ENCODE results near the gene SLC4A5. TPM values are rescaled to one million over a fixed set of nuclear protein-coding genes. Genes with fewer than 3 reads are reported as not detected.
"Not testable (repeated sequence)": the region's sequence is repeated elsewhere in the genome, so short reads cannot be mapped to it uniquely, and the experiment has no call there.

The SLC4A5 gene
- total RNA-seq, 1 donor from 2014 or later: 0.93 TPM

DNA sequence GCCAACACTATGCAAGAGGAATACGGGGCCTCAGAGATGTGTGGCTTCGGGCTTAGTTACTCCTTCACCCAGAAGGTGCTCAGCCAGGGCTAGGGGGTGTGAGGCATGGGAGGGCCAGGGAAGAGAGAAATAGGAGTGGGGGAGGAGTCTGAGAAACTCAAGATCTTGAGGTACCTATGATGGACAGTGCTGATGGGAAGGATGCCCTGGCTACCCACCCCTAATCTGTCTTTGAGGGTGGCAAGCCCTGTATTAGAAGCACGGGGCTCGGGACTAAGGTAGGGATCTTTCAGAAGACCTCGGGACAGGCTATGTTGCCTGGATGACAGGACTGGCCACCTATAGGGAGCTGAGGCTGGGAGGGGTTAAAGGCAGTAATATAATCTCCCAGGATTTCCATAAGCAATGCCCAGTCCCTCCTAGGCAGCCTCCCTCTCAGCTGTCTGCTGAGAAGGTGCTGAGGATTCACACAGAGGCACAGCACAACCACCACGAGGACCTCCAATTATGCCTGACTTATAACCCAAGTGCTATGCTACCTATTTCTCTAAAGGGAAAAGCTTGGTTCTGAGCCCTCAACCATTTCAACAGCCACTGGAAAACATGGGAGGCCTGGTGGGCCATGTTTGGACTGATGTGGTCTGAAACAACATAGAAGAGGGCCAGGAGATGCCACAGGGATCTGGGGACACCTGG lies 121.5 kb downstream of the SLC4A5 start:
- intact Hi-C loops (cut with micrococcal nuclease): no loop called here
- no peak overlapping the region for H3K27ac Mint-ChIP-seq
- DNase-seq: no peak
- H3K9me3 Mint-ChIP-seq: no peaks in the 10 kb centered on the region
- H3K36me3 Mint-ChIP-seq (ENCODE audit: low read depth): peaks cover 44% of the 10 kb centered on the region
- H3K27me3 Mint-ChIP-seq: no peaks in the 10 kb centered on the region
- H3K4me3 Mint-ChIP-seq: no peak overlapping the region
- H3K4me1 Mint-ChIP-seq: peaks cover 5% of the 10 kb centered on the region

DNA sequence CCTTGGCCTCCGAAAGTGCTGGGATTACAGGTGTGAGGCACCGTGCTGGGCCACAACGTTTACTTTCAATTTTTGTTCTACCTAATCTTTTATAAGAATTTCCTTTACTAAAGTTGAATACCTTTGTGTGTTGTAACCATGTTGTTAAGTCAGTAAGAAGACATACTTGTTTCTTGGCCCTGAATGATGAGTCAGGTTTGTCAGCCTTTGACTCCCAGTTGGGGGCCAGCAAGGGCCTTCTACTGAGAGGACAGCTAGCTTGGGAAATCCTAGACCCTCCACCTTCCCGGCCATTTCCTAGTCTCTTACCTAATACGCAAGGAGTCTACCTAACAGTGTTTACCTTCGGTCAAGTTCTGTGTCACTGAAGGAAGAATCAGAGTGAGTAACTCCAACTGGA lies 122.1 kb downstream of the SLC4A5 start:
- H3K9me3 Mint-ChIP-seq: no peaks in the 10 kb centered on the region
- H3K36me3 Mint-ChIP-seq (ENCODE audit: low read depth): peaks cover 44% of the 10 kb centered on the region
- peaks cover 5% of the 10 kb centered on the region for H3K4me1 Mint-ChIP-seq
- no peak overlapping the region for H3K27ac Mint-ChIP-seq
- H3K4me3 Mint-ChIP-seq: no peak overlapping the region
- no peaks in the 10 kb centered on the region for H3K27me3 Mint-ChIP-seq
- intact Hi-C loops (cut with micrococcal nuclease): no loop called here
- DNase-seq: no peak

DNA sequence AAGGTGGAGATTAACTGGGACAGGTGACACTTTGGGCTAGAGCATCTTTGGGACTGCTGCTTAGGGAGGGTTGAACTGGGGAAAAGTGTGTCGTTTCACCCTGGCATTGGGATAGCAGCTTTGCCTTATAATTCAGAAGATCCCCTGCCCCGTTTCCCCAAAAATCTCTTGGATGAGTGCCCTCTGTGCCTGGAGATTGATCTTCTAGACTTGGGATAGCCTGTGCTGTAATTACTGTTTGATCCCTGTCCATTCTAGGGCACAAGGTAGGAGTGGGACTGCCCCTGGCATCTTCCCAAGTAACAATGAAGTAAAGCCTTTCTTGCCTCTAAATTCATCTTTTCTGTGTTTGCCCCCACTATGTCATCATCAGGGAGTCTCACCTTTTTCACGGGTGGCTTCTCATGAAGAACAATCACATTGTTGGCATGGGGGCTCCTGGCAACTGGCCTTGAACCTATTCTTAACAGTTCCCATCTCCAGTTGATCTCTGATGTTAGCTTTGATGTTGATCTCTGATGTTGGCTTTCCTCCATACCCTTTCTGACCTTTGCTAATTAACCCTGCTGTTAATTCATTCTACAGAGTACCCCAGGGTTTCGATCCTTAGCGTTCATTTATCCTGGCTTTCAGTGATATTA lies 123.2 kb downstream of the SLC4A5 start:
- intact Hi-C loops (cut with micrococcal nuclease): no loop called here
- H3K9me3 Mint-ChIP-seq: no peaks in the 10 kb centered on the region
- peaks cover 5% of the 10 kb centered on the region for H3K4me1 Mint-ChIP-seq
- H3K27me3 Mint-ChIP-seq: no peaks in the 10 kb centered on the region
- no peak overlapping the region for H3K27ac Mint-ChIP-seq
- no peak for DNase-seq
- H3K36me3 Mint-ChIP-seq (ENCODE audit: low read depth): peaks cover 50% of the 10 kb centered on the region
- no peak overlapping the region for H3K4me3 Mint-ChIP-seq

DNA sequence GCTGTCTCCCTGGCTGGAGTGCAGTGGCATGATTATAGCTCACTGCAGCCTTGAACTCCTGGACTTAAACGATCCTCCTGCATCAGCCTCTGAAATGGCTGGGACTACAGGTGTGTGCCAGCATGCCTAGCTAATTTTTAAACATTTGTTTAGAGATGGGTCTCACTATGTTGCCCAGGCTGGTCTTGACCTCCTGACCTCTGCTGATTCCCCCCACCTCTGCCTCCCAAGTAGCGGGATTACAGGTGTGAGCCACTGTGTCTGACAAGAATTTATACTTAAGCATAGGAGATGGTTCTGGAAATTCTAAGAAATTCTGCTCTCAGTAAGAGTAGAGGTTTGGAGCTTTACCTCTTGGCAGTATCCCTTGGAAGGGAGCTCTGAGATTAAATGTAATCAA lies 126.6 kb downstream of the SLC4A5 start:
- Mint-ChIP-seq H3K9me3 (no peaks in the 10 kb centered on the region), H3K27me3 (no peaks in the 10 kb centered on the region), H3K4me1 (peaks cover 4% of the 10 kb centered on the region), H3K27ac (no peak overlapping the region), H3K36me3 (ENCODE audit: low read depth) (peaks cover 65% of the 10 kb centered on the region), H3K4me3 (no peak overlapping the region)
- DNase-seq: no peak
- intact Hi-C loops (cut with micrococcal nuclease): no loop called here

DNA sequence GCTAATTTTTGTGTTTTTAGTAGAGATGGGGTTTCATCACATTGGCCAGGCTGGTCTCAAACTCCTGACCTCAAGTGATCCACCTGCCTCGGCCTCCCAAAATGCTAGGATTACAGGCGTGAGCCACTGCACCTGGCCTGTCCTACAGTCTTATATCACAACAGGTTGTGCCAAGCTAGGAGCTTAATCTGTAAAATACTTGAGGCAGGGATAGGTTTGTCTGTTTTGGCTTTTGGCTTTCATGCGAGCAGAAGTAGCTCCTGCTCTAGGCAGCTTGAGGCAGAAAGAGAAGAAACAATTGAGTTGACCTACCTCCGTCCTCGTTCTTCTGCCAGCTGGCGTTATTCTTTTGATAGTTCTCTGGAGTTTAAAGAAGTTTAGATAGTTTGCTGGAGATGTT lies 127.4 kb downstream of the SLC4A5 start:
- DNase-seq; H3K27me3 Mint-ChIP-seq; intact Hi-C loops (cut with micrococcal nuclease); H3K9me3 Mint-ChIP-seq; H3K4me1 Mint-ChIP-seq; H3K4me3 Mint-ChIP-seq: not testable (repeated sequence)
- Mint-ChIP-seq H3K27ac (peak overlapping the region; percentile 22), H3K36me3 (ENCODE audit: low read depth) (peaks cover 65% of the 10 kb centered on the region)

DNA sequence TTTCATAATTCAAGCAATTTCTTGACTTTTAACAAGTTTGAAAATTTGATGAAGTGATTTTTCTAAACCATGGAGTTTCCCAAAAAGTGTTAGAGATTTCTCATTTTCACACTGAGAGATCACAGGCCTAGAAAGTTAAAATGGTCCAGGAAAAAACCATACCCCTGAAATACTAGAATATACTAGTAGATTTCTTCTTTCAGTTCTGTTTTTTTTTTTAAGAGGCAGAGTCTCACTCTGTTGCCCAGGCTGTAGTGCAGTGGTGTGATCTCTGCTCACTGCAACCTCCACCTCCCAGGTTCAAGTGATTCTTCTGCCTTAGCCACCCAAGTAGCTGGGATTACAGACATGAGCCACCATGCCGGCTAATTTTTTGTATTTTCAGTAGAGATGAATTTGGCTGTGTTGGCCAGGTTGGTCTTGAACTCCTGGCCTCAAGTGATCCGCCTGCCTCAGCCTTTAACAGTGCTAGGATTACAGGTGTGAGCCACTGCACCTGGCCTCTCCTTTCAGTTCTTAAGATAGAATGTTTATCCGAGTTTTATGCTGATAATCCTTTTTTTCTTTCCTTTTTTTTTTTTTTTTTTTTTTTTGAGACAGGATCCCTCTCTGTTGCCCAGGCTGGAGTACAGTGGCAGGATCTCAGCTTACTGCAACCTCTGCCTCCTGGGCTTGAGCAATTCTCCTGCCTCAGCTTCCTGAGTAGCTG lies 130.4 kb downstream of the SLC4A5 start:
- Mint-ChIP-seq H3K27me3 (no peaks in the 10 kb centered on the region), H3K4me3 (no peak overlapping the region), H3K36me3 (ENCODE audit: low read depth) (peaks cover 72% of the 10 kb centered on the region), H3K27ac (no peak overlapping the region), H3K9me3 (no peaks in the 10 kb centered on the region), H3K4me1 (peaks cover 12% of the 10 kb centered on the region)
- intact Hi-C loops (cut with micrococcal nuclease): no loop called here
- no peak for DNase-seq

DNA sequence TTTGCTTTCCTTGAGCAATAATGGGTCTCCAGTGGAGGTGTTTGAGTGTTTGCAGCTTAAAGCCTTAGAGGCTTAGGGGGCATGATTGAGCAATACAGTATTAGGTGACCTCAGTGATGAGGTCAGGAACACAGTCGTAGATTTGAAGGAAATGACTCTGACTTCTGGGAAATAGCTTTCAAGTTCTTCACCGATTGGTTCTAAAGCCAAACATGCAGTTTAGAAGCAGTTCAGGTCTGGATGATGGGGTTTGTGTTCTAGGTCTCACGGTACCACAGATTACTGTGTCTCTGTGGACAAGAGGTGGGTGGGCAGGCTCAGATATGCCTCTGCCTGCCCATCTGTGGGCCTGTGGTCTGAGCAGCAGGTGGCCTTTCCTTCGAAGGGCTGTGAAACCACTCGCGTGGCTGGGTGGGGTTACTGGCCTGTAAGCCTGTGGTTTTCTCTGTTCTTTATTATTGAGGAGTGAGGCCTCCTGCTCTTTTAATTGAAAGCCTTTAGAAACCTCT lies 137.0 kb downstream of the SLC4A5 start:
- intact Hi-C loops (cut with micrococcal nuclease): loop anchor here (1.0 kb wide), 1 partner anchor 8 kb away; the partner anchor contains the start of gene MTHFD2
- peak; percentile 88 for DNase-seq
- Mint-ChIP-seq H3K9me3 (no peaks in the 10 kb centered on the region), H3K4me1 (peaks cover 58% of the 10 kb centered on the region), H3K27ac (peak overlapping the region; percentile 93), H3K4me3 (peak overlapping the region; percentile 79), H3K27me3 (no peaks in the 10 kb centered on the region), H3K36me3 (ENCODE audit: low read depth) (peaks cover 82% of the 10 kb centered on the region)

DNA sequence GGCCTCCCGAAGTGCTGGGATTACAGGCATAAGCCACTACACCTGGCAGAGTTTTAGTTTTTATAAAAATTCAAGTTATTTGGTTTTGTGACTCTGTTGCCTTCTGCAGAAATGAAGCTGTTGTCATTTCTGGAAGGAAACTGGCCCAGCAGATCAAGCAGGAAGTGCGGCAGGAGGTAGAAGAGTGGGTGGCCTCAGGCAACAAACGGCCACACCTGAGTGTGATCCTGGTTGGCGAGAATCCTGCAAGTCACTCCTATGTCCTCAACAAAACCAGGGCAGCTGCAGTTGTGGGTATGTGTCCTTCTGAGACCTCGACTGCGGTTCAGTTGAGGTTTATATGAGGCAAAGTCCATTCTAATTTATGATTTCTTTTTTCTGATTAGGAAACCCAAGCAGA lies 137.6 kb downstream of the SLC4A5 start:
- Mint-ChIP-seq H3K9me3 (no peaks in the 10 kb centered on the region), H3K36me3 (ENCODE audit: low read depth) (peaks cover 82% of the 10 kb centered on the region), H3K4me3 (peak overlapping the region; percentile 79), H3K4me1 (peaks cover 63% of the 10 kb centered on the region), H3K27ac (peak overlapping the region; percentile 93), H3K27me3 (no peaks in the 10 kb centered on the region)
- intact Hi-C loops (cut with micrococcal nuclease): no loop called here
- peak; percentile 83 for DNase-seq

DNA sequence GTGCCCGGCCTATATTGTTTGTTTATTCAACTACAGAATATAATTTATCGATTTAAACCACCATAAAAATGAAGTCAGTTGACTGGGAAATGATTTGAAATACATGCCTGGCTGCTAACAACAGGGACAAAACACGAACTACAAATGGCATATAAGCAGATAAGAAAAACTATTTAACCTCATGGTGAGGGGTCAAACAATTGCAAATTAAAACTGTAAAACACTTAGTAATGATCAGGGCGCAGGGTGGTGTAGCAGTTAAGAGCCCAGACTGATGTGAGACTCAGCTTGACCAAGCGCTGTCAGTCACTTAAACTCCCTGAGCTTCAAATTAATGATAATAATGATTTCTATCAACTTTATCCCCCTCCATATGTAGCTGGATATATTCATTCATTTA lies 138.1 kb downstream of the SLC4A5 start:
- intact Hi-C loops (cut with micrococcal nuclease): no loop called here
- no peaks in the 10 kb centered on the region for H3K9me3 Mint-ChIP-seq

DNA sequence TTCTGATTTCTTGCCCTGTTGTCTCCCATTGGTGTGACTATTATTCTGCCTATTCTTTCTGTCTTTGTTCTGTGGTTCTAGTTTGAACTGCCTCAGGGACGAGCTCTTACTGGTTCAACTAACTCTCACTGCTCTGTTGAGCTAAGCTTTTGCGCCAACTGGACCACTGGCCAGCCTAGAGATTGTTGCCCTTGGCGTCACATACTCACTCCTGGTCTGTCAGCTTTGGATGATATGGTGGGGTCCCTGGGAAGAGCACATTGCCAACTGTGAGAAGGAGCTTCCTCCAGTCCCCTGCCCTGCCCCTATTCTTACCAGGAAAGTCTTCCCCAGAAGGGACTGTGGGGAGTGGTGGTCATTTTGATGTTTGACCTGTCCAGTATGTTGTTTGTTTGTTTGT lies 138.8 kb downstream of the SLC4A5 start:
- H3K9me3 Mint-ChIP-seq: no peaks in the 10 kb centered on the region
- DNase-seq: no peak
- H3K27ac Mint-ChIP-seq: peak overlapping the region; percentile 93
- intact Hi-C loops (cut with micrococcal nuclease): loop anchor here (5.0 kb wide), 1 partner anchor 37 kb away; no protein-coding TSS in a partner anchor
- peaks cover 65% of the 10 kb centered on the region for H3K4me1 Mint-ChIP-seq
- H3K36me3 Mint-ChIP-seq (ENCODE audit: low read depth): peaks cover 83% of the 10 kb centered on the region
- H3K27me3 Mint-ChIP-seq: no peaks in the 10 kb centered on the region
- H3K4me3 Mint-ChIP-seq: peak overlapping the region; percentile 79

More for the DNA sequence above, 138.1 kb downstream of the SLC4A5 start:
- peak overlapping the region; percentile 79 for H3K4me3 Mint-ChIP-seq
- H3K27me3 Mint-ChIP-seq: no peaks in the 10 kb centered on the region
- H3K4me1 Mint-ChIP-seq: peaks cover 66% of the 10 kb centered on the region
- no peak for DNase-seq
- H3K27ac Mint-ChIP-seq: peak overlapping the region; percentile 93
- H3K36me3 Mint-ChIP-seq (ENCODE audit: low read depth): peaks cover 83% of the 10 kb centered on the region

DNA sequence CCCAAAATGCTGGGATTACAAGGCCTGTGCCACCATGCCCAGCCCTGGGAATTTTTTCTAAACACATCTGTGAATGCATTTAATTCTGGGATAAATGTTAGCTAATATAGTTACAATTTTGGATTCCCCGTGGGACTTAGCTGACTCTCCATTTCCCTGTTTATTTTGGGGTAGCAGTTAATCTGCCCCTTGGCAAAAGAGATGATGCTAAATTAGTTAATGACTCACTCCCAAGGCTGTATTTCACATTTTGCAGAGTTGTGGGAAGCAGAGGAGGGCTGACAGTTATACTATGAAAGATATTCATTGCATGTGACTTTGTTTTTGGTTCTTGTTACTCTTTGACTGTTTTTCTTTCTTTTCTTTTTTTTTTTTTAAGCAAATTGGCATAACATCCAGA lies 141.6 kb downstream of the SLC4A5 start:
- Mint-ChIP-seq H3K36me3 (ENCODE audit: low read depth) (peaks cover 64% of the 10 kb centered on the region), H3K9me3 (no peaks in the 10 kb centered on the region), H3K4me1 (peaks cover 65% of the 10 kb centered on the region), H3K27me3 (no peaks in the 10 kb centered on the region), H3K4me3 (peak overlapping the region; percentile 96), H3K27ac (peak overlapping the region; percentile 74)
- intact Hi-C loops (cut with micrococcal nuclease): loop anchor here (5.0 kb wide), 1 partner anchor 34 kb away; no protein-coding TSS in a partner anchor
- DNase-seq: no peak

DNA sequence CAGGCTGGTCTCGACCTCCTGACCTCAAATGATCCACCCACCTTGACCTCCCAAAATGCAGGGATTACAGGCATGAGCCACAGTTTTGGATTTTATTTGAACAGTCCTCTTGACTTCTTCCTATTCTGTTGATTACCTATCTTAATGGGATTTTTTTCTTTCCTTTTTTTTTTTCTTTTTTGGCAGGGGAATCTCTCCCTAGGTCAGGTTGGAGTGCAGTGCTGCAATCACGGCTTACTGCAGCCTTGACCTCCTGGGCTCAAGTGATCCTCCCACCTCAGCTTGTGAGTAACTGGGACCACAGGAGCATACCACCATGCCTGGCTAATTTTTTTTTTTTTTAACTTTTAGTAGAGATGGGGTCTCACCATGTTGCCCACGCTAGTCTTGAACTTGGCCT lies 142.0 kb downstream of the SLC4A5 start:
- no peak for DNase-seq
- Mint-ChIP-seq H3K4me3 (peak overlapping the region; percentile 96), H3K27me3 (no peaks in the 10 kb centered on the region), H3K4me1 (peaks cover 61% of the 10 kb centered on the region), H3K36me3 (ENCODE audit: low read depth) (peaks cover 60% of the 10 kb centered on the region), H3K27ac (peak overlapping the region; percentile 74), H3K9me3 (no peaks in the 10 kb centered on the region)
- intact Hi-C loops (cut with micrococcal nuclease): loop anchor here (5.0 kb wide), 1 partner anchor 34 kb away; no protein-coding TSS in a partner anchor

DNA sequence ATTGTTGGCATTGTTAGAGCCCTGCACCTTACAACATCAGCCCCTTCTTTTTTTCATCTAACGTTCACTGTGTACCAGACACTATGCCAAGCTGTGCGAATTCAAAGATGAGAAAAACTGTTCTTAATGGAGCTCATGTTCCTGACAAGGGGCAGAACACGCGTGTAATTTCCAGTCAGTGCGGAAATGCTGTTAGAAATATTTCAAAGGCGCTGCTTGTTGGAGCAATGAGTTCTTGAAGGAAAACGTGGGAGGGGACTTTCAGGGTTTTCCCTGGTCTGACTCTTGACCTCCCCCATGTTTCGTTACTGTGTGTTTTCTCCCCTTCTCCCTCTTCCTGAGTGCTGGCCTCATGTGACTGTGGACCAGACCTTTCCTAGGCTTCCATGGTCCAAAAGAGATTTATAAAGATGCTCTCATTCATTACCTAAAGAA lies 143.3 kb downstream of the SLC4A5 start:
- Mint-ChIP-seq H3K9me3 (no peaks in the 10 kb centered on the region), H3K4me1 (peaks cover 49% of the 10 kb centered on the region), H3K27ac (peak overlapping the region; percentile 100), H3K36me3 (ENCODE audit: low read depth) (peaks cover 50% of the 10 kb centered on the region), H3K4me3 (peak overlapping the region; percentile 96), H3K27me3 (no peaks in the 10 kb centered on the region)
- peak; percentile 77 for DNase-seq
- intact Hi-C loops (cut with micrococcal nuclease): loop anchor here (2.0 to 5.0 kb wide), 6 partner anchors 33 to 965 kb away; partner anchors contain the start of genes CCT7, DGUOK and INO80B

Data from activated CD4-positive, alpha-beta T cell treated with anti-CD3 and anti-CD28 coated beads, Interleukin-2, amount 10 ng/mL, durations not matched to agents 24 days and 14 days (primary cell).